Ectodermal cell (in vitro differentiated cells): ENCODE measurements around the gene RUNX3.

Experiments
- H3K27ac ChIP-seq: 2 replicates; pipeline ENCODE4 v1.7.0; 2013; ENCODE audit warnings: mild to moderate bottlenecking, low read depth, low read length; ENCODE audit not compliant: insufficient read depth, poor library complexity, severe bottlenecking
- H3K27me3 ChIP-seq: 2 replicates; pipeline ENCODE4 v1.7.0; 2013; ENCODE audit warnings: mild to moderate bottlenecking, low read length; ENCODE audit not compliant: insufficient read depth, control insufficient read depth, poor library complexity, severe bottlenecking
- H3K36me3 ChIP-seq: one replicate; pipeline ENCODE4 v1.7.0; 2013; ENCODE audit warnings: low read length; ENCODE audit not compliant: control insufficient read depth, insufficient read depth
- H3K4me1 ChIP-seq: one replicate; pipeline ENCODE4 v1.7.0; 2013; ENCODE audit warnings: low read length; ENCODE audit not compliant: control insufficient read depth, insufficient read depth
- H3K4me3 ChIP-seq: 2 replicates; pipeline ENCODE4 v1.7.0; 2013; ENCODE audit warnings: low read depth, low read length, control low read depth; ENCODE audit not compliant: insufficient read depth
- H3K9me3 ChIP-seq: 2 replicates; pipeline ENCODE4 v1.7.0; 2013; ENCODE audit warnings: mild to moderate bottlenecking, low read length, moderate library complexity; ENCODE audit not compliant: control insufficient read depth
- WGBS, 2 experiments: methylation state at CpG; one replicate each; pipeline ENCODE4 v1.1.7; 2013; ENCODE audit warnings: missing lambda C conversion rate in 2 of 2; 5-methylcytosine and 5-hydroxymethylcytosine counted together

RUNX3 gene

DNA sequence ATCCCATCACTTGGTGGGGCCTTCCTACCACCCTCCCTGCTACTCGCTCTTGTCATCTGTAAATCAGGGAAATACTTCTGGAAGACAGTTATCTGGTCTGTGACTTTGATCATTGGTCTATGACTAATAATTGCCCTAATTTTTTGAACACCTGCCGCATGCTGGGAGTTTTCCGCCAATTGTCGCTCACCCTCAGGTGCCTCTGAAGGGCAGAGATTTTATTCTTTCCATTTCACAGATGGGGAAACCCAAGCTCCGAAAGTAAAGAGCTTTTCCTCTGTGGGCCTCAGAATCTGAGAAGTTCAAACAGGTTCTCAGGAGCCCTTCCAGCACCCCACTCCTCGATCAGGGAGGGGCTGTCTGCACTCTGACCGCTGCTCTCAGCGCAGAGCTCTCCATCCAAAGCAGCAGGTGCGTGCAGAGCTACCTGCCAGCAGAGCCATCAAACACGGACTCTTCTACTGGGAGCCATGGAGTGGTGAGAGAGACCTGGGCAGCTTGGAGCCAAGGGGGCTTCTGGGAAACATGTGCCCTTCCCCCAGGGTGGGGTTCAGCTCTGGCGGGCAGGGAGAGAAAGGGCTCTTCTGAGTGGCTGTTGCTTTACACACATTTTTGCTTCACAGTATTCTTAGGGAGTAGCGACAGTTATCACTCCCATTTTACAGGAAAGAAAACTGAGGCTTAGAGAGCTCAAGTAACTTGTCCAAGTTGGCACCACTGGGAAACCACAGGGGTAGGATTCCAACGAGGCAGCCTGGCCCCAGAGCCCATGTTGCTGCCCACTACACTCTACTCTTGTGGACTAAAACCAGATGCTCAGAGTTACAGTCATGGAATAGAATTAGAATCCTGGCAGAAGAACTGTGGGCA is 5.8 kb upstream of the RUNX3 start:
- 85 to 91% methylated on average over 13 of the region's 13 CpGs for WGBS, 2 experiments
- peaks cover 20% of the 10 kb centered on the region for H3K4me1 ChIP-seq
- H3K36me3 ChIP-seq, result no peaks in the 10 kb centered on the region
- no peak overlapping the region for H3K27ac ChIP-seq
- peaks cover 51% of the 10 kb centered on the region for H3K27me3 ChIP-seq
- H3K9me3 ChIP-seq, result no peaks in the 10 kb centered on the region
- no peak overlapping the region for H3K4me3 ChIP-seq

- Histone ChIP-seq H3K27me3 (peaks cover 58% of the 10 kb centered on the region), H3K9me3 (no peaks in the 10 kb centered on the region), H3K4me3 (no peak overlapping the region), H3K27ac (no peak overlapping the region), H3K4me1 (peaks cover 20% of the 10 kb centered on the region), H3K36me3 (no peaks in the 10 kb centered on the region)
- 55 to 68% methylated on average over 8 to 11 of the region's 11 CpGs for WGBS, 2 experiments
Observed at GRCh38 chr1:24935196-24935526, 5.1 kb upstream of the RUNX3 start.

DNA sequence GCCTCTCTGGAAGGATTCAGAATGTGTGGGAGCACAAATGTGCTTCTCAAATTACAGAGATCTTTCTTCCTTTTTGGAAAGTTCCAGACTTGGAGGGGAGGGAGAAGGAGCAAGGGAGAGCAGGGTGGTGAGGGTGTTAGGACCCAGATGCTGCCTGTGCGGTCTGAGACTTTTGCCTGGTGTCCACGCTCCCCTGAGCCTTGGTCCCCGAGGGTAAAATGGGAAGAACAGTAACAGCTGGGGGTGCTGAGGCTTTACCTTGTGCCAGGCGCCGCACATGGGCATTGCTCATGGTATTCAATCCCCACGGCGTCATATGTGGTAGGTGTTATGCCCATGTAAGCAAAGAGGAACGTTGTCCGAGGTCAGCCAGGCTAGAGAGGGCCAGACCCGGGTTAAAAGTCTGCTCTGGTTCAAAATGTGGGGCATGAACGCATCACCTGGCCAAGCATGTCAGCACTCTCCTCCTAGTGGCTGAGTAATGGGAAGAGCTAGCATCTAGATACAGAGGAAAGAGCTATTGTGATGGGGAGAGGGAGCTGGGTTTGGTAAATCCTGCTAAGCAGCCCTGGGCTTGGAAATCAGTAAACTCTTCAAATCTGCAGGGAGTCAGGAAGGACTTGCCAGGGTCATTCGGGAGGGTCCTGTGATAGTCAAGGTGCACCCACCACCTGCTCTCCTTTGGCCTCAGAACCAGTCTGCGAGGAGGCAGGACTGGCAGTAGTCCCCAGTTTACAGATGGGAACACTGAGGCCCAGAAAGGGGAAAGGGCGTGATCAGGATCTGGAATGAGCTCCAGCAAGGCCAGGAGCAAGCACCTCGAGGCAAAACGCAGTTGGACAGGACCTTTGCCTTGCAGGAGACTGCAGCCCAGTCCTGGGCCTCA is 4.5 kb upstream of the RUNX3 start:
- Histone ChIP-seq H3K9me3 (no peaks in the 10 kb centered on the region), H3K27ac (no peak overlapping the region), H3K4me1 (peaks cover 20% of the 10 kb centered on the region), H3K27me3 (peaks cover 62% of the 10 kb centered on the region), H3K4me3 (no peak overlapping the region), H3K36me3 (no peaks in the 10 kb centered on the region)
- WGBS, 2 experiments, result 53% methylated on average over 16 of the region's 16 CpGs

GRCh38 chr1:24933468-24933867 is 3.4 kb upstream of the RUNX3 start:
- H3K36me3 ChIP-seq, result no peaks in the 10 kb centered on the region
- peaks cover 73% of the 10 kb centered on the region for H3K27me3 ChIP-seq
- H3K27ac ChIP-seq, result no peak overlapping the region
- WGBS, 2 experiments, result 78 to 79% methylated on average over 12 of the region's 12 CpGs
- H3K4me1 ChIP-seq, result peaks cover 24% of the 10 kb centered on the region
- H3K9me3 ChIP-seq, result no peaks in the 10 kb centered on the region
- no peak overlapping the region for H3K4me3 ChIP-seq

GRCh38 chr1:24932725-24933294 is 2.7 kb upstream of the RUNX3 start:
- 67% methylated on average over 13 of the region's 13 CpGs for WGBS, 2 experiments
- H3K27ac ChIP-seq, result no peak overlapping the region
- H3K36me3 ChIP-seq, result no peaks in the 10 kb centered on the region
- no peak overlapping the region for H3K4me3 ChIP-seq
- H3K4me1 ChIP-seq, result peaks cover 24% of the 10 kb centered on the region
- peaks cover 80% of the 10 kb centered on the region for H3K27me3 ChIP-seq
- no peaks in the 10 kb centered on the region for H3K9me3 ChIP-seq

DNA sequence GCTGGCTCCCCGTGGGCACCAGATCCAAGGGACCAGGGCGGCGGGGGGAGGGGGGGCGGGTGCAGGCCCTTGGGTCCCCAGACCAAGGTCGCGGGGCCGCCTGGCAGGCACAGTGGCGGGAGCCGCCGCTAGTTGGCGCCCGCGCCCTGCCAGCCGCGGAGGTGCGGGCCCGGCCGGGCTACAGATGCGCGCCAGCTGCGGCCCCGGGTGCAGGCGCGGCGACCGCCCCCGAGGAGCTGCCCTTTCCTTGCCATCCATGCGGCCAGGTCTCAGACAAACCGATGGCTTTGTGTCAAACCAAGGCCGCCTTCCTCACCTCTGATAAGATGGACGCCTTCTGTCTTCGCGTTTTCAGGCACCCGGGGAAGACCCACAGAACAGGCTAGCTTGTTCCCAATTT is 2.2 kb upstream of the RUNX3 start:
- Histone ChIP-seq H3K27me3 (peaks cover 85% of the 10 kb centered on the region), H3K9me3 (no peaks in the 10 kb centered on the region), H3K36me3 (no peaks in the 10 kb centered on the region), H3K4me1 (peaks cover 24% of the 10 kb centered on the region), H3K27ac (no peak overlapping the region), H3K4me3 (no peak overlapping the region)
- 2 to 3% methylated on average over 34 of the region's 34 CpGs for WGBS, 2 experiments

- Histone ChIP-seq H3K36me3 (no peaks in the 10 kb centered on the region), H3K4me1 (peaks cover 29% of the 10 kb centered on the region), H3K27ac (no peak overlapping the region), H3K9me3 (no peaks in the 10 kb centered on the region), H3K27me3 (peaks cover 91% of the 10 kb centered on the region), H3K4me3 (no peak overlapping the region)
- 2% methylated on average over 63 of the region's 63 CpGs for WGBS, 2 experiments
Observed at GRCh38 chr1:24931468-24932231, 1.6 kb upstream of the RUNX3 start.

DNA sequence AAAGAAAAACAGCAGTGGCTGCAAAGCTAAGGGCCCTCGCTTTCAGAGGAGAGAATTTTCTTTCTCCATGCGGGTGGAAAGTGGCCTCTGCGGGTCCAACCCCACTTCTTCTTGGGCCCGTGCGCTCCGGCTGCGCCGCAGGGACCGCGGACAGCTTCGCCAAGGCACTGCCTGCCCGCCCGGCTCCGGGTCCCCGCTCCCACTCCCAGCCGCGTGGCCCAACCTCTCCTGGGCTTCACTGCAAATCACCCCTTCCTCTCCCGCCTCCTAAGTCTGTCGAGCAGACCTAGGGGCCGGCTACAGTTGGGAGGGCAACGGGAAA is 1.0 kb upstream of the RUNX3 start:
- Histone ChIP-seq H3K36me3 (no peaks in the 10 kb centered on the region), H3K4me1 (peaks cover 35% of the 10 kb centered on the region), H3K9me3 (no peaks in the 10 kb centered on the region), H3K4me3 (no peak overlapping the region), H3K27me3 (peaks cover 97% of the 10 kb centered on the region), H3K27ac (no peak overlapping the region)
- WGBS, 2 experiments, result 2% methylated on average over 21 of the region's 21 CpGs

GRCh38 chr1:24929398-24930259 is 447 bp downstream of the RUNX3 start:
- peaks cover 29% of the 10 kb centered on the region for H3K4me1 ChIP-seq
- H3K36me3 ChIP-seq, result no peaks in the 10 kb centered on the region
- H3K9me3 ChIP-seq, result no peaks in the 10 kb centered on the region
- no peak overlapping the region for H3K27ac ChIP-seq
- no peak overlapping the region for H3K4me3 ChIP-seq
- peaks cover 98% of the 10 kb centered on the region for H3K27me3 ChIP-seq
- 1% methylated on average over 129 of the region's 129 CpGs for WGBS, 2 experiments
